ENCODE measurements around the gene CCDC34. TPM values are rescaled to one million over a fixed set of nuclear protein-coding genes. Genes with fewer than 3 reads are reported as not detected.

The CCDC34 gene
- total and polyA plus RNA-seq, 2 of the 8 experiments (the other 6 are each of a cell fraction or from before 2014, with no cell fraction given), result 7.7 to 24.3 TPM

GRCh38 chr11:27370374-27370773 lies 7.4 kb upstream of the CCDC34 start:
- DNase-seq (ENCODE audit: low read depth in 1 of 2, low spot score in 2 of 2) (no peak), FAIRE-seq (no peak)
- WGBS, 2 experiments (ENCODE audit: extremely low coverage in 1 of 2, insufficient coverage in 1 of 2, insufficient read length in 1 of 2, insufficient replicate concordance in 2 of 2, low coverage in 1 of 2, low lambda C conversion rate in 2 of 2, missing lambda C conversion rate in 1 of 2), result 93% methylated on average over 2 of the region's 2 CpGs; no CpG with 5 or more reads in 1 of the 2 experiments
- H3K4me3 ChIP-seq (ENCODE audit: extremely low read depth in 1 of 4, insufficient read depth in 2 of 4, low read depth in 3 of 4, low read length in 4 of 4), result no peak overlapping the region
- H3K9ac ChIP-seq (replicated peaks in 1 of 4; ENCODE audit: extremely low read depth in 1 of 4, low read depth in 3 of 4, low read length in 3 of 4), result no peak overlapping the region
- H3K23ac ChIP-seq (ENCODE audit: insufficient read length), result no peak overlapping the region
- no peaks in the 10 kb centered on the region for H3K9me3 ChIP-seq (ENCODE audit: insufficient read depth in 2 of 2, low read depth in 1 of 2, low read length in 1 of 2)
- H2BK5ac ChIP-seq (ENCODE audit: low read depth, low read length), result no peak overlapping the region
- ChIA-PET CTCF (ENCODE audit: partially characterized antibody) (interaction anchor here (1.0 to 8.1 kb wide), 4 partner anchors 9 to 159 kb away, joined by 3 to 55 read pairs (median 4); no protein-coding TSS in a partner anchor), POLR2A (ENCODE audit: partially characterized antibody) (no interaction called here)
- no peak overlapping the region for H3K4me2 ChIP-seq (ENCODE audit: insufficient read depth in 1 of 2, low read depth in 2 of 2, low read length in 2 of 2)
- H2BK120ac ChIP-seq (replicated peaks; ENCODE audit: low read depth, low read length), result no peak overlapping the region
- no peak overlapping the region for H2BK12ac ChIP-seq (ENCODE audit: low read depth, low read length)
- no peaks in the 10 kb centered on the region for H3K4me1 ChIP-seq (replicated peaks in 1 of 4; ENCODE audit: control insufficient read depth in 3 of 4, insufficient read depth in 4 of 4, low read length in 3 of 4)
- H3K27ac ChIP-seq (ENCODE audit: low read depth, low read length), result no peak overlapping the region
- H3K23me2 ChIP-seq (ENCODE audit: low read depth, low read length), result no peaks in the 10 kb centered on the region
- H3K27me3 ChIP-seq (replicated peaks in 1 of 4; ENCODE audit: control insufficient read depth in 3 of 4, extremely low read depth in 1 of 4, insufficient read depth in 3 of 4, low read length in 3 of 4), result no peaks in the 10 kb centered on the region
- H3K14ac ChIP-seq (ENCODE audit: insufficient read length), result no peak overlapping the region
- no peak overlapping the region for H3K18ac ChIP-seq (ENCODE audit: extremely low read depth, low read length)
- H3K4ac ChIP-seq (replicated peaks; ENCODE audit: insufficient read length, low read depth, low read length), result no peak overlapping the region
- H2BK20ac ChIP-seq (ENCODE audit: low read length), result no peak overlapping the region
- no peak overlapping the region for H3K56ac ChIP-seq (replicated peaks; ENCODE audit: insufficient read length, low read depth, low read length)
- H2AK5ac ChIP-seq (ENCODE audit: low read depth, low read length), result no peak overlapping the region
- H4K5ac ChIP-seq (ENCODE audit: insufficient read length, low read depth, low read length), result no peak overlapping the region
- H3K79me2 ChIP-seq (ENCODE audit: control insufficient read depth in 1 of 2, insufficient read depth in 2 of 2, low read length in 2 of 2), result no peaks in the 10 kb centered on the region
- peaks cover 0 to 2% of the 10 kb centered on the region in 2 experiments for H4K20me1 ChIP-seq (replicated peaks in 1 of 2; ENCODE audit: control insufficient read depth in 1 of 2, insufficient read depth in 2 of 2, low read length in 2 of 2)
- H3K79me1 ChIP-seq (ENCODE audit: low read depth, low read length), result no peaks in the 10 kb centered on the region
- H2AFZ ChIP-seq (ENCODE audit: low read length), result no peak overlapping the region
- no peak overlapping the region for H4K91ac ChIP-seq (replicated peaks; ENCODE audit: insufficient read length, low read length)
- peaks cover 9 to 82% (median 36%) of the 10 kb centered on the region in 4 experiments; a peak in 7 of 8 replicates for H3K36me3 ChIP-seq (ENCODE audit: control insufficient read depth in 2 of 4, insufficient read depth in 4 of 4, low read length in 3 of 4)
- no peak overlapping the region for H4K8ac ChIP-seq (ENCODE audit: extremely low read depth, insufficient read depth, low read length)
- H2BK15ac ChIP-seq (ENCODE audit: low read length), result no peak overlapping the region
- TF ChIP-seq NANOG (IDR thresholded peaks at IDR 0.05; ENCODE audit: insufficient read depth, low read depth, low read length, poor library complexity, severe bottlenecking), result no peak
- no peak for TF ChIP-seq SP4 (IDR thresholded peaks at IDR 0.05; ENCODE audit: low read length)
- TF ChIP-seq SP1 (IDR thresholded peaks at IDR 0.05; ENCODE audit: low read depth, low read length), result no peak
- no peak for TF ChIP-seq CHD2 (IDR thresholded peaks at IDR 0.05; ENCODE audit: low read length)
- TF ChIP-seq RXRA (IDR thresholded peaks at IDR 0.05; ENCODE audit: insufficient read depth, low read depth, low read length), result no peak

All from H1 (cell line).